GM21360 (cell line): ENCODE results near the gene WRAP73.
A peak's percentile ranks its signal among the peaks of the same experiment; 100 is the strongest.

ENCODE experiments used
- ATAC-seq: cut with Tn5 transposase; IDR thresholded peaks from one replicate; pipeline ENCODE4 v1.9.1; 2021; ENCODE audit warnings: mild to moderate bottlenecking, moderate library complexity; ENCODE audit not compliant: unreplicated experiment

The WRAP73 gene

GRCh38 chr1:3669421-3669821 is 19.5 kb upstream of the WRAP73 start:
- no peak for ATAC-seq

DNA sequence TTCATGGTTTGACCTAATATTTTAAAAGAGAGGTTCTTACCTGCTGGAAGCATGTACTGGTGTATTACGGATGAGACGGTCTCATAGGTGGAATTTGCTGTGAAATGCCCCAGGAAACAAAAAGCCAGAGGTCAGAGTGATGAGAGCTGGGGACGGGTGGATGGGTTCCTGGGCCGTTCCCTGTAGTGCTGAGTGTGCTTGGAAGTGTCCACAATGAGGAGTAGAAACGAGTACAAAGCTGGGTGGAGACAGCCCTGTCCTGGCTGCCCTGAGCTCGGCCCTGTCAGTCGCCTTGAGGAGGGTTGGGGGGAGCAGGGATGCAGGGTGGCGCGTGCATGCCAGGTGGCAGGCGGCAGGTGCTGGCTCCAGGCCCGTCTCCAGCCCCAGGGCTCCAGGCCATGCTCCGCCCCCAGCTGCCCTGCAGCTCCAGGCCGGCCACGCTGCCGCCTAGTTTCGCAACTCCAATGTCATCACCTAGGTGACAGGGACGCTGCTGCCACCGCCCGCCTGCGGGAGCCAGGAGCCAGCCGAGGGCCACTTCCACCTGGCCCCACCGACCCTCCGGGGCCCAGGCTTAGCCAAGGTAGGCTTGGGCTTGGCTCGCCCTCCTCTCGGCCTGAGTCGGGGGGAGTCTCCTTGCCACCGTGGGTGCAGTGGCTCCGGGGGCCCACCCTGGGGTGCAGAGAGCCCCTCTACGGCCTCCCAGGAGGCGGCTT is 18.8 kb upstream of the WRAP73 start:
- no peak for ATAC-seq

GRCh38 chr1:3668148-3668547 is 18.2 kb upstream of the WRAP73 start:
- no peak for ATAC-seq

GRCh38 chr1:3664700-3665375 is 14.9 kb upstream of the WRAP73 start:
- no peak for ATAC-seq

- no peak for ATAC-seq
Observed at GRCh38 chr1:3663999-3664699, 14.2 kb upstream of the WRAP73 start.

DNA sequence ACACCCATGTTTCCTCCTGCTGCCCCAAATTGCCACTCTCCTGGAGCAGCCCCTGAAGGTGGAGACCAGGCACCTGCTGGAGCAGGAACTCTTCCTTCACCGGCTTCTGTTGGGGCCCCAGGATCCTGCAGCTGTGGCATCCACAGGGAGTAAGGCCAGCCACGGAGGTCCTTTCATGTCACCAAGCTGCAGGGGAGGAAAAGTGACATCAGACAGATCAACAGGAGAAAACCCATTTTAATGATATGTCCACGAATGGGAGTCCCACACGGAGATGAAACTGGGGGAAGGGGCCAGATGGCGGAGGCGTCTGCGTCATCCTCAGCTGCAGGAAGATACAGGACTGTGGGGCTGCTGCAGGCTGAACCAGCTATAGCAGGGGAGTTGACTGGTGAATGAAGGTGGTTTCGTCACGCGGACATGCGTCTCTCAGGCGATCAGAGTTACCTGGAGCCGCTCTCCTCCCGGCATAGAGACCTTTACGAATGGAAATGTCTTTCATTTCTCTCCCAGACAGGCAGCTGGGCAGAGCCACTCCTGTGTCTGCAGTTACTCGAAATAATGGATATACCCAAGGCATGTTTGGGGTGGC is 12.3 kb upstream of the WRAP73 start:
- no peak for ATAC-seq

DNA sequence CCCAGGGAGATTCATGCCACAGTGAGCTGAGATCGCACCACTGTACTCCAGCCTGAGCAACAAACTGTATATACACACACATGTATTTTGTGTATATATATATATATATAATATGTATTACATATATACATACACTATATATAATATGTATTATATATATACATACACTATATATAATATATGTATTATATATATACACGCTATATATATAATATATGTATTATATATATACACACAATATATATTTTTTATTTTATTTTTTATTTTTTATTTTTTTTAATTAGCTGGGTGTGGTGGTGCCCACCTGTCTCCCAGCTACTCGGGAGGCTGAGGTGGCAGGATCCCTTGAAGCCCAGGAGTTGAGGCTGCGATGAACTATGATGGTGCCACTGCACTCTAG is 11.7 kb upstream of the WRAP73 start:
- no peak for ATAC-seq

GRCh38 chr1:3660704-3661103 is 10.8 kb upstream of the WRAP73 start:
- no peak for ATAC-seq

DNA sequence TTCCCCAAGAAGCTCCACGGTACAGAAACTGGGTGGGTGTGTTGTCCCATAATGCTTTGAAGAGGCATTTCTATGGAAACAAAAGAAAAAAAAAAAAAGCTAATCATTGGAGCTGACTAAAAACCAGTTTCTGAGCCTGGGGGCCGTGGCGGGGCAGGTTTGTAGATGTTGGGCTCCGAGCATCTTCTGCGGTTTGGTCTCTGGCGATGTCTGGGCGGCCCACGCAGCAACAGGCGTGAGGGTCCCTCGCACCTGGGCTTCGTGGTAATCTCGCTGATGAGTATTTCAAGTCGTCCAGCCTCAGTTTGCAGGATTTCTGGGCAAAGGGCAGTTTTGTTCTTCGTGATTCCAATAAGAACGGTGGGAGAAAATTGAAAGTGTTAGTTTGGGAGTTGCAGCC is 9.2 kb upstream of the WRAP73 start:
- no peak for ATAC-seq

DNA sequence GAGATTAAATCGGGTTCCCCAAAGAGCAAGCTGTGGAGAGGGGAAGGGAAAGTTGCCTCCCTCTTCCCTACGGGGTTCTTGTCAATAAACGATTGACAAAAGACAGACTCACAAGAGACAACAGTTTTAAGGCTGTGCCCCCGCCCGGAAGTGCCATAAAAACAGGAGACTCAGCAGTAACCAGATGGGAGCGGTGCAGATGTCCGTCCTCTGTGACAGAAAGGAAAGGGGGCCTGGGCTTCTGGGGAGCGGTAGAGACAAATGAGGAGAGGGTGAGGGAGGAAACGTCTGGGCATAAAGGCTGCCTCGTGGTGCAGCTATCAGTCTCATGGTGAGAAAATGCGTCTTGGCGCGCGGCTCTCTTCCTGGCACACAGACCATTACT is 8.3 kb upstream of the WRAP73 start:
- no peak for ATAC-seq

GRCh38 chr1:3657578-3658230 is 7.8 kb upstream of the WRAP73 start:
- ATAC-seq: no peak

DNA sequence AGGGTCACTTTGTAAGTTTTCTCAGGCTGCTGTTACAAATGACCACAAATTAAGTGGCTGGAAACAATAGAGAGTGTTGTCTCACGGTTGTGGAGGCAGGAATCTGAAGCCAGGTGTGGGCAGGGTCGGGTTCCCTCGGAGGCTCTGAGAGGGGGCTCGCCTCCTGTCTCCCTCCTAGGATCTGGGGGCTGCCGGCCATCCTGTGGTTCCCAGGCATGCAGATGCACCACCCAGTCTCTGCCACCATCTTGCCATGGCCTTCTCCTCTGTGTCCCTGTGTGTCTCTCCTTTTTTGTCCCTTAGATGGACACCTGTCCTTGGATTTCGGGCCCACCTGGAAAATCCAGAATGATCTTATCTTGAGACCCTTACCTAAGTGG is 7.2 kb upstream of the WRAP73 start:
- ATAC-seq: peak; percentile 7

DNA sequence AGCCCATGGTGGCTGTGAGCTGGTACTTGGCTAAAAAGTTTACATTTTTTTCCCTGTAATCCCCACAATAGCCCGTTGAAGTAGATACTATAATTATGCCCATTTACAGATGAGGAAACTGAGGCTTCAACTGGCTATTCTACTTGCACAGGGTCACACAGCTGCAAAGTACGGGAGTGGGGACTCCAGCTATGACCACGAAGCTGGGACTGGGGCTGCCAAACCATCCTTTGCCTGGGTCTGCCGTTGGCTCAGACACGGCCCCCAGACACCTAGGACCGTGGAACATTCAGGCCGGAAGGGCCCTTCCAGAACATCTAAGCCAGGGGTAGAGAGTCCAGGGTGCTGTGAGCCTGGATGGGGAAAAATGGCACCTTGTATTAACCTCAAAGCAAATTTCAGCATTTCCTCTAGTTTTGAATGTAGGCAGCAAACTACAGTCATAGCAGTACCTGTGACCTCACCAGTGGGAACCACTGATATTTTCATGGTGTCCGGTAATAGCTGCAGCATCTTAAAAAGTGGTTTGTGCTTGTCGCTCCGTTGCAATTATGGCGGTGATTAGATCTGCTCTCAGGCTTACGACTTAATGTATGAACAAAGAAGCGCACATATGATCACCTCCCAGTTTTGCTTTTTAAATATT is 6.7 kb upstream of the WRAP73 start:
- peak; percentile 58 for ATAC-seq

GRCh38 chr1:3654549-3655281 is 4.8 kb upstream of the WRAP73 start:
- ATAC-seq: no peak

DNA sequence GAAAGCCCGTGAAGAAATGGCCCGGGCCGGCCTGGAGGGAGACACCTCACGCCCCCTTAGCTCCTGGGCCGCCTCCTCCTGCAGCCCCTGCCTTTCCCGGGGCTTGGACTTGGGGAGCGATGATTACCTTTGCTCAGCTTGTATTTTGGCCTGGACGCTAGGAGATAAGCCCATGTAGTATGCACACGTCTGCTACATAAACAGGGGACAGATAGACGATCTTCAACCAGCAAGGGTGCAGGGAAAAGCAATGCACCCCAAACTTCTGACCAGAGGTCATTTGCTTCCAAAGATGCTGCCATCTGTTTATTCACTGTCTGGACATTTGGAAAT is 3.3 kb upstream of the WRAP73 start:
- ATAC-seq: no peak

- no peak for ATAC-seq
Observed at GRCh38 chr1:3652548-3653285, 2.8 kb upstream of the WRAP73 start.

DNA sequence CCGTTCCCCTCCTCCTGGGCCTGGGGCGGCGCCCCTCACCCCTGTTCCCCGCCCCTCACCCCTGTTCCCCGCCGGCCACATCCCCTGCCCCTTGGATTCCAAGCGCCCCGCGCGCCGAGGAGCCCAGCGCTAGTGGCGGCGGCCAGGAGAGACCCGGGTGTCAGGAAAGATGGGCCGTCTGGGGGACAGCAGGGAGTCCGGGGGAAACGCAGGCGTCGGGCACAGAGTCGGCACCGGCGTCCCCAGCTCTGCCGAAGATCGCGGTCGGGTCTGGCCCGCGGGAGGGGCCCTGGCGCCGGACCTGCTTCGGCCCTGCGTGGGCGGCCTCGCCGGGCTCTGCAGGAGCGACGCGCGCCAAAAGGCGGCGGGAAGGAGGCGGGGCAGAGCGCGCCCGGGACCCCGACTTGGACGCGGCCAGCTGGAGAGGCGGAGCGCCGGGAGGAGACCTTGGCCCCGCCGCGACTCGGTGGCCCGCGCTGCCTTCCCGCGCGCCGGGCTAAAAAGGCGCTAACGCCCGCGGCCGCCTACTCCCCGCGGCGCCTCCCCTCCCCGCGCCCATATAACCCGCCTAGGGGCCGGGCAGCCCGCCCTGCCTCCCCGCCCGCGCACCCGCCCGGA is 2.1 kb upstream of the WRAP73 start, which contains the start of gene TP73:
Gene TP73, plus strand, starts transcription at position 587 of the 618 bp plus-strand sequence. CDS start 29,850 bp downstream, outside the sequence.
- no peak for ATAC-seq

- ATAC-seq: no peak
Observed at GRCh38 chr1:3651026-3651929, 1.4 kb upstream of the WRAP73 start.
